HL-60/S4 treated with phorbol 12-myristate 13-acetate at 8.2 ng/mL for 4 days and 3 days (cell line): Measurements from ENCODE around the gene HPCAL1.
"Not testable (repeated sequence)": the region's sequence is repeated elsewhere in the genome, so short reads cannot be mapped to it uniquely, and the experiment has no call there.

ENCODE experiments used
- in situ Hi-C: fragments of 300-500 bp; cut with MboI; formaldehyde crosslinking; loops from 2 replicates; pipeline ENCODE4 v1.15.0; 2022; ENCODE audit warnings: low sequenced_read_pairs

Gene HPCAL1

GRCh38 chr2:10302479-10303180 lies at the start of gene HPCAL1:
HPCAL1 (plus strand) TSS chr2:10302904; CDS start chr2:10419758, 116,854 bp downstream.
- in situ Hi-C loops = no loop called here

GRCh38 chr2:10253596-10254372 lies 48.9 kb upstream of the HPCAL1 start:
- in situ Hi-C loops = no loop called here

- in situ Hi-C loops = no loop called here
These were observed 48.1 kb upstream of the HPCAL1 start for GRCh38 chr2:10254373-10255188.

GRCh38 chr2:10255189-10256030 lies 47.3 kb upstream of the HPCAL1 start:
- in situ Hi-C loops = no loop called here

GRCh38 chr2:10256031-10256514 lies 46.6 kb upstream of the HPCAL1 start:
- in situ Hi-C loops = no loop called here

GRCh38 chr2:10256515-10257031 lies 46.1 kb upstream of the HPCAL1 start:
- in situ Hi-C loops = no loop called here

GRCh38 chr2:10257036-10257435 lies 45.7 kb upstream of the HPCAL1 start:
- in situ Hi-C loops = no loop called here

GRCh38 chr2:10257500-10258147 lies 45.1 kb upstream of the HPCAL1 start:
- in situ Hi-C loops = no loop called here

GRCh38 chr2:10258326-10258725 lies 44.4 kb upstream of the HPCAL1 start:
- in situ Hi-C loops = no loop called here

GRCh38 chr2:10258726-10259125 lies 44.0 kb upstream of the HPCAL1 start:
- in situ Hi-C loops = no loop called here

- in situ Hi-C loops = no loop called here
These were observed 42.6 kb upstream of the HPCAL1 start for GRCh38 chr2:10260130-10260529.

GRCh38 chr2:10263526-10263925 lies 39.2 kb upstream of the HPCAL1 start:
- in situ Hi-C loops = not testable (repeated sequence)

GRCh38 chr2:10264506-10265328 lies 38.0 kb upstream of the HPCAL1 start:
- in situ Hi-C loops = no loop called here

GRCh38 chr2:10265329-10266132 lies 37.2 kb upstream of the HPCAL1 start:
- in situ Hi-C loops = no loop called here

GRCh38 chr2:10266133-10266620 lies 36.5 kb upstream of the HPCAL1 start:
- in situ Hi-C loops = no loop called here

GRCh38 chr2:10267036-10267435 lies 35.7 kb upstream of the HPCAL1 start:
- in situ Hi-C loops = no loop called here

- in situ Hi-C loops = no loop called here
These were observed 34.9 kb upstream of the HPCAL1 start for GRCh38 chr2:10267551-10268465.
